Smooth muscle cell of trachea (primary cell): ENCODE results near the gene POLR2L. TPM values are rescaled to one million over a fixed set of nuclear protein-coding genes. Genes with fewer than 3 reads are reported as not detected.

Experiments used
- total RNA-seq: library from RNA; depleted of rRNA; stranded (reverse); fragments of >200 nt; gene quantifications from 2 replicates; pipeline ENCODE4 v1.2.1, GENCODE V29; 2014

Gene POLR2L
- total RNA-seq: 96.4 and 291 TPM in 2 replicates

GRCh38 chr11:842370-843002 is at the start of gene POLR2L, which contains the start of gene TSPAN4:
POLR2L (minus strand) TSS chr11:842529; CDS start chr11:842508, 21 bp downstream.
TSPAN4 (plus strand) TSS chr11:842852; CDS start chr11:850305, 7,453 bp downstream.

GRCh38 chr11:832529-833113 is 9.7 kb downstream of the POLR2L start, which contains the start of gene CD151:
CD151 (plus strand) TSS chr11:832952; CDS start chr11:836070, 3,118 bp downstream.

DNA sequence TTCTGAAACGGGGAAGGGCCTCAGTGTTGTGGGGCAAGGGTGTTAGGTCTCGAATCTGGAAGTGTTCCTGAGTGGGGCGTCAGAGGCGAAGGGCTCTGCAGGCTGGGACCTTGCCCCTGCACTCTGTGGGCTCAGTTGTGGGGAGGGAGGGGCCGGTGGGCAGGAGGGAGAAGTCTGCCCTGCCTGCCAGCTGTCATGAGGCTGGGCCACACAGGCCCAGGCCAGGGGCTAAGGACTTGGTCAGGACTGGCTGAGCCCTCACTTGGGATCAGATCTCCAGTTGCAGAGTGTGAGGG is 14.5 kb downstream of the POLR2L start, which contains the start of gene CRACR2B:
Gene CRACR2B, plus strand, starts transcription at position 23 of the 296 bp plus-strand sequence. CDS start 689 bp downstream, outside the sequence.

GRCh38 chr11:818396-819128 is 23.8 kb downstream of the POLR2L start, which contains the start of gene PNPLA2:
PNPLA2 (plus strand) TSS chr11:818914; CDS start chr11:819719, 805 bp downstream.

GRCh38 chr11:809287-810039 is 32.9 kb downstream of the POLR2L start, which contains the start of gene RPLP2:
RPLP2 (plus strand) TSS chr11:809967; CDS start chr11:810235, 268 bp downstream.

GRCh38 chr11:798093-798713 is 44.1 kb downstream of the POLR2L start, which contains the start of gene SLC25A22:
SLC25A22 (minus strand) TSS chr11:798281; CDS start chr11:795006, 3,275 bp downstream.

GRCh38 chr11:789943-790342 is 52.4 kb downstream of the POLR2L start, which contains the start of gene CEND1:
CEND1 (minus strand) TSS chr11:790090; CDS start chr11:788576, 1,514 bp downstream.

Other genes starting within 250 kb of the POLR2L start
- 7.7 and 11.9 TPM in 2 replicates for gene IRF7, start 226.6 kb downstream of the POLR2L start, total RNA-seq
- gene CDHR5, start 217.6 kb downstream of the POLR2L start, total RNA-seq: under 0.01 TPM in 1 of 2 replicates, not detected in the other
- gene SCT, start 215.3 kb downstream of the POLR2L start, total RNA-seq: not detected in 2 replicates
- gene DRD4, start 205.3 kb downstream of the POLR2L start, total RNA-seq: not detected in 2 replicates
- 26.6 and 58.4 TPM in 2 replicates for gene DEAF1, start 147.3 kb downstream of the POLR2L start, total RNA-seq
- gene TMEM80, start 146.7 kb downstream of the POLR2L start, total RNA-seq: 13.7 and 14.8 TPM in 2 replicates
- 68.4 and 125 TPM in 2 replicates for gene EPS8L2, start 136.3 kb downstream of the POLR2L start, total RNA-seq
- gene TALDO1, start 95.1 kb downstream of the POLR2L start, total RNA-seq: 166 and 171 TPM in 2 replicates
- gene GATD1, start 65.0 kb downstream of the POLR2L start, total RNA-seq: 29.7 and 58.1 TPM in 2 replicates
- 2.2 and 2.8 TPM in 2 replicates for gene CEND1, start 52.4 kb downstream of the POLR2L start, total RNA-seq
- gene SLC25A22, start 44.2 kb downstream of the POLR2L start, total RNA-seq: 16.0 and 33.7 TPM in 2 replicates
- gene PIDD1, start 37.3 kb downstream of the POLR2L start, total RNA-seq: 11.2 and 26.1 TPM in 2 replicates
- gene RPLP2, start 32.6 kb downstream of the POLR2L start, total RNA-seq: 271 and 337 TPM in 2 replicates
- gene PNPLA2, start 23.6 kb downstream of the POLR2L start, total RNA-seq: 25.7 and 47.6 TPM in 2 replicates
- gene CRACR2B, start 14.6 kb downstream of the POLR2L start, total RNA-seq: 1.5 and 1.7 TPM in 2 replicates
- gene CD151, start 9.6 kb downstream of the POLR2L start, total RNA-seq: 440 and 727 TPM in 2 replicates
- 207 and 235 TPM in 2 replicates for gene TSPAN4, start 323 bp upstream of the POLR2L start, total RNA-seq
- gene CHID1, start 68.3 kb upstream of the POLR2L start, total RNA-seq: 67.3 and 102 TPM in 2 replicates
- gene AP2A2, start 83.3 kb upstream of the POLR2L start, total RNA-seq: 38.3 and 45.8 TPM in 2 replicates
- gene MUC6, start 194.2 kb upstream of the POLR2L start, total RNA-seq: under 0.01 TPM in 1 of 2 replicates, not detected in the other
- gene MUC2, start 232.3 kb upstream of the POLR2L start, total RNA-seq: not detected in 2 replicates